Anterior cingulate cortex (tissue), 58 donors: Measurements from ENCODE around the gene FBL.
"Not testable (repeated sequence)": the region's sequence is repeated elsewhere in the genome, so short reads cannot be mapped to it uniquely, and the experiment has no call there.

Experiments
- DNase-seq, 58 donors: peaks; one replicate each; lab custom pipeline; 2025; lab: John Stamatoyannopoulos, UW

The FBL gene

DNA sequence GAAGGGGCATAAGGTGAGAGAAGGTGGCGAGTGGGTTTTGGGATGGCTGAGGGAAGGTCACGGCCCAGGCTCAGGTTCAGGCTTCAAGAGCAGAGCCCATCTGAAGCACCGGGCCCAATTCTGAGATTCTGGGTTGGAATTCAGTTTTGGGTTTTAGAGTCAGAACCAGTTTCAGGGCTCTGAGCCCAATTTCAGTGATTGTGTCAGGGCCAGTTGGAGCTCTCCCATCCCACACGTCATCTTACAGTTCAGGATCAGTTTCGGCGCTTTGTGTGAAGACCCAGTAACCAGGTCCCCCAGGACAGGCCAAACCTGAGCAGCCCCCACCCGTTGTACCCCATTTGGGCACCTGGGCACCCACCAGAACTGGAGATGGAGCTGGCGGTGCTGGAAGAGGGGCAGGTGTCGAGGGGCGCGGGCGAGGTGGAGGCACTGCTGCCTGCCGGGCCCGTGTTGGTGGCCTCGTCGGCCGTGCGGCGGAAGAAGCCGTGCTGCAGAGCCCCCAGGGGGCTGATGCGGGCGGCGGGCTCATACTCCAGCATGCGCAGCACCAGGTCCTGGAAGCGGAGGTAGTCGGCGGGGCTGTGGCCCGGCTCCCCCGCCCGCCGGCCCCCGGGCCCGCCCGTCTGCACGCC, 19.8 kb downstream of the FBL start:
- DNase-seq = no peak

DNA sequence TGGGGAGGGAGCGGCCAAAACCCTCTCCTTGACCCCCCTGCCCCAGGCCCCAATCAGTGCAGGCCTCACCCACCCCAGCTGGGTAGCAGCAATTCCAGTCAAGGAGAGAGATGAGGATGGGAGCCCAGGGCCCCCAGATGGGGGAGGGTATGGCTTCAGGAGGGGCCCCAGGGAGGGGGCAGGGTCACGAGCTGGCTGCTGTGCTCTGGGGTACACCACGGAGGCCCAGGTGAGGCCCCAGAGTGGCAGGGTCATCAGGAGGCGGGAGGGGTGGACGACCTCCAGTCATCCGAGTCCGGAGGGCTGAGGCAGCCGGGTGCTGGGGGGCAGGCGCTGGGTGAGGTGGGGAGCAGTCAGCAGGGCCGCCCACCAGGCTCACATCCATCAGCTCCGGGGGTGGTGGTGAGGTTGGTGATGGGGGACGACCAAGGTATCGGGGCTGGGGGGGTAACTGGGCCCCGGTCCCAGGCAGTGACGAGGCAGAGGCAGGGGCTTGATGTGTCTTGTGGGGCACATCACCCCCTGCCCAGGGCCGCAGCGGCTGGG, 20.6 kb downstream of the FBL start:
- DNase-seq = no peak

DNA sequence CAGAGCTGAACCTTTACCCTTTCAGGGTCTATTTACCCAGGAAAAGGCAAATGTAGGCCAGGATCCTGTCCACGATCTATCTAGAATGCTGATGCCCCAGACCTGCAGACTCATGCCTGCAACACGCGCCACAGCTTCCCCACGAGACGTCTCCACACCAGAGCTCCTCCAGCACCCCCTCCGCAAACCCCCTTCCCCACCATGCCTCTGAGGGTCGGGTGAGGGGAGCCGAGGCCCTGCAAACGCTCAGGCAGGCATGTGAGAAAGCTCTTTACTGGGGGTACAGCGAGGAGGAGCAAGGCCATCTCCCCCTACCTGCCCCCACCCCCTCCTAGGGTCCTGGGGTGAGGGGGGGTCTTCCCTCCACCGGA, 21.1 kb downstream of the FBL start:
- no peak for DNase-seq

- peak; percentile 45 to 97 (median 92) for DNase-seq
These were observed 21.8 kb downstream of the FBL start for GRCh38 chr19:39824143-39825092.

GRCh38 chr19:39823686-39824085, 22.5 kb downstream of the FBL start:
- peak in 3 of 58 donors; percentile 8 to 17 (median 15) for DNase-seq

DNA sequence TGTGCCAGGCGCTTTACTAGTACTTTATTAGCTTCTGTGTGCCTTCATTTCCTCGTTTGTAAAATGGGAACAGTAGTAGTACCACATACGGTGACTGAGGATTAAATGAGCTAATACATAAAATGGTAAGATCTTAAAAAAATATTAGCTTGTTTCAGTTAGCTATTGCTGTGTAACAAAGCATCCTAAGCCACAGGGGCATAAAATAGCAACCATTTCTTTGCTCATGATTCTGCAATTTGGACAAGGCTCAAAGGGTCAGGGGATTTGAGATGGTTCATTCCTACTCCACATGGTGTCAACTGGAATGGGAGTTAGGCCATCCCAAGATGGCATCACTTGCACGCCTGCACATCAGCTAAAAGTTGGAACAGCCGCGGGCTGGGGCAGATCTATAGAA, 25.5 kb downstream of the FBL start:
- DNase-seq = no peak

- DNase-seq = no peak
These were observed 26.4 kb downstream of the FBL start for GRCh38 chr19:39819786-39820185.

- DNase-seq = no peak
These were observed 27.5 kb downstream of the FBL start for GRCh38 chr19:39818626-39819097.

- no peak for DNase-seq
These were observed 28.2 kb downstream of the FBL start for GRCh38 chr19:39817888-39818561.

- no peak for DNase-seq
These were observed 29.7 kb downstream of the FBL start for GRCh38 chr19:39816287-39817048.

DNA sequence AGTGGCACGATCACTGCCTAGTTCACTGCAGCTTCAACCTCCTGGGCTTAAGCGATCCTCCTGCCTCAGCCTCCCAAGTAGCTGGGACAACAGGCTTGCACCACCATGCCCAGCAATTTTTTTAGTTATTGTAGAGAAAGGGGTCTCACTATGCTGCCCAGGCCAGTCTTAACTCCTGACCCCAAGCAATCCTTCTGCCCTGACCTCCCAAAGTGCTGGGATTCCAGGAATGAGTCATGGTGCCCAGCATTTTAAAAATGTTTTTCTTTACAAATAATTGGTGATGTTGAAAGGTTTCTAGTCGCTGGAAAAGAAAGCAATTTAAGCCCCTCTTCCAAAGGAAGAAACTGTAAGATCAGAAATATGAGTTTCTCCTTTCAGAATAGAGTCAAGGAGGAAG, 31.6 kb downstream of the FBL start:
- DNase-seq = no peak

DNA sequence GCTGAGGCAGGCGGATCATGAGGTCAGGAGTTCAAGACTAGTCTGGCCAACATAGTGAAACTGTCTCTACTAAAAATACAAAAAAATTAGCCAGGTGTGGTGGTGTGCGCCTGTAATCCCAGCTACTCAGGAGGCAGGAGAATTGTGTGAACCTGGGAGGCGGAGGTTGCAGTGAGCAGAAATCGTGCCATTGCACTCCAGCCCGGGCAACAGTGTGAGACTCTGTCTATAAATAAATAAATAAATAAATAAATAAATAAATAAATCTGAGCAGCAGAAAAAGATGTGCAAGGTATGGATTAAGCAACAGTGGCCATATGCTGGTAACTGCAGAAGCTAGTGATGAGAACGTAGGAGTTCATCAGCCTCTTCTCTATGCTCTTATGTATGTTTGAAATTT, 32.1 kb downstream of the FBL start:
- DNase-seq = not testable (repeated sequence)

DNA sequence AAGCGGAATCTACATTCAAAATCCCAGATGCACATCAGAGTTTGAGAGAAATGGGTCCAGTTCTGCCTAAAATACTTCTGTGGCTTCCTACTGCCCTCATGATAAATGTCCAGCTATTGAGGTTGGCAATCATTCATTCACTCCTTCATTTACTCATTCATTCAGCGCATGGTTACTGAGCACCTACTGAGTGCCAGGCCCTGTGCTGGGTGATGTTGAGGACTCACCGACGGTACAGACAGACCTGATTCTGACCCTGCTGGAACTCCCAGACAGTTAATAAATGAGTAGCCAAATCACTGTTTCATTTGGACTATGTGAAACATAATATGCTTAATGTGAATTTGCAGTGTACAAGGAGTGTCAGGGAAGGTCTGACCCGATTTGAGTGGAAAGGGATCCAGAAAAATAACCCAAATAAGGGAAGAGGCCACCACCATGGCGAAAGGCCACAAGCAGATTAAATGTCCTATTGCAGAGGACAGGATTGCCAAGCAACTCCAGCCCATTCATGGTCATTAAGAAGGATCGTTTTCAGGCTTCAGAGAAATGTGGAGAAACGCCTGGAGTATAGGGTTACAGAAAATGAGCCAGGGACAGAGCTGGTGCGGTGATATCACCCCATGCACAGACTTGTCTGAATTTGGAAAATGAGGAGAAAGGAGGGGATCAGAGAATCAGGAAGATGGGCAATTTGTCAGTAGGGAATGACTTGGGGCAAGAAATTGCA, 32.8 kb downstream of the FBL start:
- no peak for DNase-seq

- DNase-seq = no peak
These were observed 35.1 kb downstream of the FBL start for GRCh38 chr19:39811064-39811463.

DNA sequence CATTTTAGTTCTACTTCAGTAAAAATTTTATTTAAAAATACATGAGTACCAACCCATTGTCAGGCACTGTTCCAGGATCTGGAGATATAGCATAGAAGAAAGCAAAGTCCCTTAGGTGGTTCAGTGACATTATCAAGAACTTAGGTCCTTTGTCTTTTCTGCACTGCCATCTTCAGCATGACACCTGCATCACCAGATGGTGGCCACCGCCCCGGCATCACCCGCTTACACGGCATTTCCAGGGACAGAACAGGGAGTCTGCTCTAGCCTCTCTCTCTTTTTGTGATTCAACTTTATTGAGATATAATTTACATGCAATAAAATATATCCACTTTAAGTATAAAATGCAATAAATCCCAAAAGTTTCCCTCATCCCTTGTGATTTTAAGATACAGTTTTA, 35.8 kb downstream of the FBL start:
- no peak for DNase-seq

DNA sequence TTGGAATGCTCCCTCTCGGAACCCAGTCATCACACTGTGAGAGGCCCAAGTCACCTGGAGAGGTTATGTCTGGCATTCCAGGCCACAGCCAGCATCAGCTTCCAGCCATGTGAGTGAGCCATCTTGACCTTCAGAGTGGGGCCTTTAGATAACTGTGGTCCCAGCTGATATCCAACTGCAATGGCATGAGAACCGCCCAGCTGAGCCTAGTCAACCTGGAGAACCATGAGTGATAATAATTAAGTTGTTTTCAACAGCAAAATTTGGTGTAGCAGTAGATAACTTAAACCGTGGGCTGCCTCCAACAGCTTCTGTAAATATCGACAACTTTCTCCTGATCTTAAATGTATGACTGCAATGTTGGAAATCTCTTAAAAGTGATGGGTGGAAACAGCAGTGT, 36.8 kb downstream of the FBL start:
- no peak for DNase-seq

GRCh38 chr19:39808688-39809087, 37.5 kb downstream of the FBL start:
- not testable (repeated sequence) for DNase-seq

GRCh38 chr19:39807846-39808364, 38.3 kb downstream of the FBL start:
- no peak for DNase-seq

- DNase-seq = no peak
These were observed 41.1 kb downstream of the FBL start for GRCh38 chr19:39805104-39805503.
